Cerebellar cortex (tissue), 1 donor: ENCODE data around the gene KRT10.

ENCODE experiments used
- DNase-seq: peaks from one replicate; pipeline ENCODE4 v3.0.0-alpha.2; 2015; ENCODE audit warnings: low spot score

Gene KRT10

GRCh38 chr17:40803617-40804082, 18.8 kb downstream of the KRT10 start:
- DNase-seq = peak; percentile 77

DNA sequence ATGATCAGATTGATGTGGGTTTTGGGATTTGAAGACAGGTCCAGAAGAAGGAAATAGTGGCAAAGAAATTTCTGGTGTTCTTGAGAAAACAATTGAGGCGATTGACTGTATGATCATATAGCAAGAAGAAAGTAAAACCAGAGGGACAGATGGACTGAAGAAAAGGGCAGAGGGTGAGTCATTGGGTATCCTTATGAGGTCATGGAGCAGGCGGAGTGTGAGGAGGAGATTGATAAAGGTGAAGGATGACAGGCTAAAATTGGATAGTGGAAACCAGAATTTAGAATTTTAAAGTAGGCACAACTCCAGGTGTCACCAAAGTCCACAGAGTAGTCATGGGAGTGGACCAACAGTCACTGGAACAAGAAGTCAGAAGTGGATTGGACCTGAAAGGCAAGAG, 21.3 kb downstream of the KRT10 start:
- no peak for DNase-seq

- no peak for DNase-seq
These were observed 22.0 kb downstream of the KRT10 start for GRCh38 chr17:40800381-40800780.

GRCh38 chr17:40799859-40800258, 22.6 kb downstream of the KRT10 start, which contains the start of gene KRT28:
Gene KRT28 (minus strand): TSS chr17:40799959. CDS start chr17:40799893, 66 bp downstream.
- DNase-seq = no peak

GRCh38 chr17:40796846-40797245, 25.6 kb downstream of the KRT10 start:
- DNase-seq = no peak

GRCh38 chr17:40795019-40795667, 27.3 kb downstream of the KRT10 start:
- no peak for DNase-seq

DNA sequence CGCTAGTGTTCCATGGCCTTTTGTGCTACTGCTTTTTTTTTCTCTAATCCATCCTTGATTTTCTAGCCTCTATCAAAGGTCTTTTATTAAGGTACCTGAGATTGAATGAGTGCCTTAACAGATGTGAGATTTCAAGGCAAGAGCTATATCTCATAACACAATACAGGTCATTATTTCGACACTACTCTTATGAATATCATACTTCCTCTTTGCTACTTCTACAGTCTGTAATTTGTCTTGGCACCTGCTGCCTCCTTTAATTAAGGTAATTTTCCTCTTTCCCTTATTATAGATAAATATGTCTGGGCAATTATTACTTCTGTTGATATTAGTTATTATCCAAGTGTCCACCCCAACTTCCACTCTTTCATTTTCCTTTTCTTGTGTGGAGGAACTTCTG, 27.9 kb downstream of the KRT10 start:
- DNase-seq = no peak

DNA sequence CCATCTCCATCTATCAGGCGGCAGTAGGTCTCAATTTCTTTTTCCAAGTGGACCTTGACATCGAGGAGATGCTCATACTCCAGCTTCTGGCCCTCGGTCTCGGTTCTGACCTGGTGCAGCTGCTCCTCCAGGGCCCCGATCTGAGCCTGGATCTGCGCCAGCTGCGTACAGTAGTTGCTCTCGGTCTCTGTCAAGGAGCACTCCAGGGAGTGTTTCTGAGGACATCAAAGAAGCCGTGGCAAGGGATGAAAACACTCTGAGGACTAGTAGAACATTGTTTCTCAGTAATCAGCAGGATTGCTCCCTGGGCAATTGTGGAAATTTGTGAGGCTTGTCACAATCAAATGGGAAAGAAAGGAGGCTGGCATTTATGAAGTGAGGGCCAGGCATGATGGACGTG, 28.6 kb downstream of the KRT10 start:
- DNase-seq = no peak

GRCh38 chr17:40791787-40792436, 30.5 kb downstream of the KRT10 start:
- peak; percentile 55 for DNase-seq

- DNase-seq = no peak
These were observed 31.3 kb downstream of the KRT10 start for GRCh38 chr17:40791111-40791510.

DNA sequence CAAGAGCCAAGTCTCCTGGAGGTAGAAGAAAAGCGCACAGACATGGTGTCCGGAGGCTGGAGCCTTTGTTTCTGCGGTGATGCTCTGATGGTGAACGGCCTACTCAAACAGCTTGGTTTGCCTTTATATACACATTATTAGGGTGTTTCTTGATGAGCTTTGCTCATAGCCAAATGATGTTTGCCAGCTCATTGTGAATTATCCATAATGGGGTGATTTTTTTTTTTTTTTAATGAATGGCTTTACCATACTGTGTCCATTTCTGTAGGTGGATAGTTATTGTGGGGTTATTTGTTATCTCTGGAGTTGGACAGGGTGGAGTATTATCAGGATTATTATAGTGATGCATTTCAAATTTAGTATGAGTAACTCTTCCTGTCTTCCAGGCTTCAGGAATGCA, 40.0 kb downstream of the KRT10 start, which contains the start of gene KRT27:
KRT27 (minus strand) TSS at position 101 of the 400 bp plus-strand sequence; CDS start at position 44, 57 bp downstream.
- no peak for DNase-seq

DNA sequence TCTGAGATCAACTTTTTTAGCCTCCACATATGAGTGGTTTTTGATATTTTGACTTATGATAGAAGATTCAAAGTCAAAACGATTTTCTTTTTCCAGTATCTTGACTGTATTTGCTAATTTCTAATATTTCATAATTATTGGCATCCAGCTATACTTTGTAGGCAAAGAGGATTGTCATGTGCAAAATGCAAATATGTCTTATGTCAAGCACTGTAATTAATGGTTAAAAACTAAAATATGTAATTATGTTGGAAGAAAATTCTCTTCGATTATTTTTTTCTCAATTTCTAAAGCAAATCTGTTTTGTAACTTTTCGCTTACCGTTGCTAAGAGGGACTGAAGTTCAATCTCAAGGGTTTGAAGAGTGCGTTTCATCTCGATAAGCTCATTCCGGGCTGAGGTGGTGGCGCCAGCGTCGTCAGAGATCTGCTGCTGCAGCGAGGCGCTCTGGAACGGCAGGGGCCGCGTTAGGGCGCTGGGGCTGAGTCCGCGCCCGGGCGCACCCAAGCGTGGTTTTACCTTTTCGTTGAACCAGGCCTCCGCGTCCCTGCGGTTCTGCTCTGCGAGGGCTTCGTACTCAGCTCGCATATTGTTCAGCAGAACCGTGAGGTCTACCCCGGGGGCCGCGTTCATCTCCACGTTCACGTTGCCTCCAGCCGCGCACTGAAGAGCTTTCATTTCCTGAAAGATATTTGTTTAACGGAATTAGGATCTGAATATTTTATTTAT, 43.1 kb downstream of the KRT10 start:
- no peak for DNase-seq

GRCh38 chr17:40778461-40778860, 44.0 kb downstream of the KRT10 start:
- no peak for DNase-seq

DNA sequence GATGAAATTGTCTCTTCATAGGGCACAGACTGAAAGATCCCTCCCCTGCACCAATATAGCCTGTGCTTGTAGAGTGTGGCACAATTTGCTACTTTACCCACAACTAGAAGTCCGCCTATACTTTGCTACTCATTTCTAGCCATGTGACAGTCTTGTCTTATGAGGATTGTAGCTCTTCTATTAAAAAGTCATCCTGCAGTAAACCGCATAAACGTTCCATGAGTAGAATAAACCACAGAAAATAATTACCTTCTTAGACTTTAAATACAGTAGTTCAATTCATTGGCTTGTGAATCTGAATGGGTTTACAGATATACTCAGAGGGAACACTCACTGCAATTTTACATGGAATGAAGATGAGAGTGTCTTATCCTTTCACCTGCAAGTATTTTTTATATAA, 44.4 kb downstream of the KRT10 start:
- no peak for DNase-seq

DNA sequence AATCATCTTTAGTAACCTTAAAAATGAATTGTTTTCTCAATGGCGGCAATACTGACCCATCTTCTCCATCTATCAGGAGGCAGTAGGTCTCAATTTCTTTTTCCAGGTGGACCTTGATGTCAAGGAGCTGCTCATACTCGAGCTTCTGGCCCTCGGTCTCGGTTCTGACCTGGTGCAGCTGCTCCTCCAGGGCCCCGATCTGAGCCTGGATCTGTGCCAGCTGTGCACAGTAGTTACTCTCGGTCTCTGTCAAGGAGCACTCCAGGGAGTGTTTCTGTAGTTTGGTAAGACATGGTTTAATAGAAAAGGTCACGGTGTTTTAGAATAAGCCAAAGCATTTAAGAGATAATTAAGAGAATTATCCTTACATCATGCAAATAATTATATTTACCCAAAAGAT, 45.0 kb downstream of the KRT10 start:
- no peak for DNase-seq

DNA sequence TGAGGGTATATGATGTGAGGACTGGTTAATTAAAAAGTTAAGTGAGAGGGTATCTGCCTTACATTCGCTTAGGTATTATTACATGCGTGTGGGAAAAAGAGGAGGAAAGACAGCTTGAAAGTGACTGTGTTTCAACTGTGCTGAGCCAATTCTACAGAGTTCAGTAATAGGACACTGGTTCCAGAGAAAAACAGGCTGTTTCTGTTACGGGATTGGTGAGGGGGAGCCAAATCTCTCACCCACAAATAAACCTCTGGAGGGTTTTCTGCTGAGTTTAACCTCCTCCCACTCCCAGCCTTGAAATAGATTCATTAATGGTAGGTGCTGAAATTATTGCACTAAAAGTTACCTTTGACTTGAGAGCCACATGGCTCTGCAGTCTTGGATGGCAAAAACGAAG, 46.5 kb downstream of the KRT10 start:
- no peak for DNase-seq

DNA sequence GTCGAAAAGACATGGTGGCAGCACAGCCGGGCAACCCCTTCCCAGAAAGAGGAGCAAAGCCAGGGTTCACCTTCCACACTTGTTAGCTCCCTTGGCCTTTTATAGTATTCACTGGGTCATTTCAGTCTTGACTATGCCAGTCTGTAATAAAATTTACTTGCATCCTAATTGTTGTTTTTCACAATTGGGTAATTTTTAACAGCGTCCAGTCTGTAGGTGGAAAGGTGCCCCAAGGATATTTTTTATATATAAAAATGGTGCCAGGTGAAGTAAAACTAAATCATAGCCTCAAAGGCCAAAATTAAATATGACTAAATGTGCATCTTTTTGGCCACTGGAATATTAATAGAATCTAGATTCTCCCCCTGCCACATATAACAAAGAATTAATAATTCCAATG, 50.3 kb downstream of the KRT10 start, which contains the start of gene KRT26:
KRT26 (minus strand) TSS at position 101 of the 400 bp plus-strand sequence; CDS start at position 13, 88 bp downstream.
- DNase-seq = no peak
